Hematopoietic multipotent progenitor cell treated with erythropoietin and hydrocortisone succinate and interleukin-3 and kit ligand, for 6 days (in vitro differentiated cells): Measurements from ENCODE around the gene RGR.

Experiments used
- DNase-seq: peaks from one replicate; pipeline ENCODE4 v3.0.0-alpha.2; 2015

Gene RGR

GRCh38 chr10:84302223-84302622 is 57.4 kb downstream of the RGR start:
- DNase-seq: no peak

- DNase-seq: no peak
Observed at GRCh38 chr10:84306751-84307384, 62.0 kb downstream of the RGR start.

- DNase-seq: no peak
Observed at GRCh38 chr10:84308021-84308420, 63.2 kb downstream of the RGR start.

GRCh38 chr10:84308481-84309304 is 63.8 kb downstream of the RGR start:
- peak; percentile 81 for DNase-seq
